Suprapubic skin (tissue), 4 donors: ENCODE results near the gene PPT1.

Experiments
- POLR2A ChIP-seq, 2 donors: fragments of 450-650 bp; IDR thresholded peaks; one replicate each; pipeline ENCODE4 v1.6.1; 2017; ENCODE audit warnings: antibody characterized with exemption in 2 of 2, mild to moderate bottlenecking in 2 of 2, moderate library complexity in 2 of 2
- POLR2AphosphoS5 ChIP-seq, 3 donors: sonication (generic); formaldehyde crosslinking; IDR thresholded peaks; one replicate each; pipeline ENCODE4 v1.6.1; 2017; ENCODE audit warnings: antibody characterized with exemption in 3 of 3
- TF ChIP-seq, protein P1 (sequence below), 2 donors: fragments of 200-600 bp in 1 of 2; fragments of 450-650 bp in 1 of 2; sonication (generic) in 1 of 2; IDR thresholded peaks; one replicate each; pipeline ENCODE4 v1.5.1; 2016 to 2019; ENCODE audit warnings: antibody characterized with exemption in 2 of 2, mild to moderate bottlenecking in 1 of 2, moderate library complexity in 1 of 2

DNA sequence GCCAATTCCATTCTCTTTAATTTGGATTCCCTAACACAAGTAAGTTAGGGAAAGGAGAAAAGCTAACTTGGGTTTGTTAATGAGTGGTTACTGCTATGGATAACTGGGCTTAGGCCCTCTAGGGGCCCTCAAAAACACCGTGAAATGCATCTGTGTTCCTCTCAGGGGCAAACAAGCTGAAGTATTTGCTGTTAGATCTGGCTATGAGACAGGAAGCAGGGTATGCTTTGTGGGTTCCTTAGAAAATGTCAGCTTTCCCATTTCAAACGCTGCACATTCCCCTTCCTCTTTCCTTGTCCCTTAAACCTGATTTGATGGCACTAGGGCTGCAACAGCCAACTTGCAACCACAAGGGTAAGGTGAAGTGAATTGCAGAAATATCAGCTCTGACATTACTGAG, 62.2 kb downstream of the PPT1 start:
- TF ChIP-seq, protein P1, sequence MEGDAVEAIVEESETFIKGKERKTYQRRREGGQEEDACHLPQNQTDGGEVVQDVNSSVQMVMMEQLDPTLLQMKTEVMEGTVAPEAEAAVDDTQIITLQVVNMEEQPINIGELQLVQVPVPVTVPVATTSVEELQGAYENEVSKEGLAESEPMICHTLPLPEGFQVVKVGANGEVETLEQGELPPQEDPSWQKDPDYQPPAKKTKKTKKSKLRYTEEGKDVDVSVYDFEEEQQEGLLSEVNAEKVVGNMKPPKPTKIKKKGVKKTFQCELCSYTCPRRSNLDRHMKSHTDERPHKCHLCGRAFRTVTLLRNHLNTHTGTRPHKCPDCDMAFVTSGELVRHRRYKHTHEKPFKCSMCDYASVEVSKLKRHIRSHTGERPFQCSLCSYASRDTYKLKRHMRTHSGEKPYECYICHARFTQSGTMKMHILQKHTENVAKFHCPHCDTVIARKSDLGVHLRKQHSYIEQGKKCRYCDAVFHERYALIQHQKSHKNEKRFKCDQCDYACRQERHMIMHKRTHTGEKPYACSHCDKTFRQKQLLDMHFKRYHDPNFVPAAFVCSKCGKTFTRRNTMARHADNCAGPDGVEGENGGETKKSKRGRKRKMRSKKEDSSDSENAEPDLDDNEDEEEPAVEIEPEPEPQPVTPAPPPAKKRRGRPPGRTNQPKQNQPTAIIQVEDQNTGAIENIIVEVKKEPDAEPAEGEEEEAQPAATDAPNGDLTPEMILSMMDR (IDR thresholded peaks at IDR 0.05) = no peak
- TF ChIP-seq POLR2AphosphoS5 (IDR thresholded peaks at IDR 0.05) (no peak), POLR2A (IDR thresholded peaks at IDR 0.05) (no peak)
